Jurkat, Clone E6-1 (cell line): Measurements from ENCODE around the gene BLOC1S3.
A peak's percentile ranks its signal among the peaks of the same experiment; 100 is the strongest.

ENCODE experiments used
- DNase-seq: peaks from one replicate; pipeline ENCODE4 v3.0.0-alpha.2; 2011; ENCODE audit warnings: low read depth, low spot score
- H3K4me3 ChIP-seq: 2 replicates; pipeline ENCODE4 v1.5.1; 2011; ENCODE audit warnings: mild to moderate bottlenecking, low read length, control low read depth, moderate library complexity

The BLOC1S3 gene

DNA sequence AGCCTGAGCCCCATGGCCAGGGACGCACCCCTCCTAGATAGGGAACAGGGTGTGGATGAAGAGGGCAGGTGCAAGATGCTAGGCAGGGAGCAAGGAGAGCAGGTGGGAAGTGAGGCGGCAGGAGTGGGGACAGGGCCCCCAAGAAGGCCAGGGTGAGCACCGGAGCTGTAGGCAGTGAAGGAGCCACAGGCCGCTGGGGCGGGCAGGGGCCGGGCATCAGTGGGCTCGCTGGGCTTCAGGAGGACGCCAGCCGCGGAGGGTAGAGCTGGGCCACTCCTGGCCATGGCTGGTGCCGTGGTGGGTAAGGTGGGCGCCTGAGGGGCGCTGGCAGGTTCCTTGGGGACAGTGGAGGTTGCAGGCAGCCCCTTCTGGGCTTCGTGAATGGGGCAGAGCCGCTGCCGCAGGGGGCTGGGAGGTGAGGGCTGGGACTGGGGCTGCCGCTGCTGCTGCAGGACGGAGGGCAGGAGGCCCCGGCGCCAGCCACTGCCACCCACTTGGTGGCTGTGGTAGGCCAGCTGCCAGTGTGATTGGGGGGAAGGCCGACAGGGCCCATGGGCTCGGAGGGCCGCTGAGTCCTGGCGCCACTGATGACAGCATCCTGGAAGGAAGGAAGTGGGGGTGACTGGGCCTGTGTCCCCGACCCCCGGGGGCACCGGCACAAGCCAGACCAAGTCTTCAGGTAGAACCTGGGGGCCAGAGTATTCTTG, 19.9 kb upstream of the BLOC1S3 start:
- no peak for DNase-seq
- no peak overlapping the region for H3K4me3 ChIP-seq

DNA sequence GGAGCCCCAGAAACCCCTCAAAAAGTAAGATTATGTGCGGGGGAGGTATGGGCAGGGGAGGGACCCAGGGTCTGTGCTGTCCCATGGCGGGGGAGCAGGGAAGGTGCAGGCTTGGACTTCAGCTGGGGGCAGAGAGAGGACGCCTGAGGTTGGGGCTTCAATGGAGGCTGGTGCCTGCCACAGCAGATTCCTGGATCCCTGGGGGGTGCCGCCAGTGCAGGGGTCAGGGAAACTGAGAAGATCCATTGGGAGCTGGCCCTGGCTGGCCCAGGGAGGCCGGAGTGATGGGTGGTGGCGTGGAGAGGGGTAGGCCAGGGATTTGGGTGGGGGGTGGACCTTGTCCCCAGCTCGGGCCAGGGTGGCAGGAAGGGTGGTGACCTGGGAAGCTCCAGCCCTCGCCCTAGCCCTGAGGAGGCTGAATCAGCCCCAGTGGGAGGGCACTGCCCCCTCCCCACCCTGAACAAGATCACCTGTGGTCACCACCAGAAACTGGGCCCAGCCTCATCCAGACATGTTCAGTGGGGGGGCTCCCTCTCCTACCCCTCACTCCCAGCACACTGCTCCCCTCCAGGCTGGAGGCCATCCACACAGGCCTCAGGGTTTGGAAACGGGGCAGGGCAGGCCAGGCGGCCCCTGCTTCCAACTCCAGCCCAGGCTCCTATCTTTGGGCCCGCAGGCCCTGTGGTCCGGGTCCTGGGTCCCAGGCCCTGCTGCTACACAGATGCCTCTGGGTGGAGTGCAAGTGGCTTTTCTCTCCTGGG, 19.2 kb upstream of the BLOC1S3 start:
- no peak overlapping the region for H3K4me3 ChIP-seq
- no peak for DNase-seq

DNA sequence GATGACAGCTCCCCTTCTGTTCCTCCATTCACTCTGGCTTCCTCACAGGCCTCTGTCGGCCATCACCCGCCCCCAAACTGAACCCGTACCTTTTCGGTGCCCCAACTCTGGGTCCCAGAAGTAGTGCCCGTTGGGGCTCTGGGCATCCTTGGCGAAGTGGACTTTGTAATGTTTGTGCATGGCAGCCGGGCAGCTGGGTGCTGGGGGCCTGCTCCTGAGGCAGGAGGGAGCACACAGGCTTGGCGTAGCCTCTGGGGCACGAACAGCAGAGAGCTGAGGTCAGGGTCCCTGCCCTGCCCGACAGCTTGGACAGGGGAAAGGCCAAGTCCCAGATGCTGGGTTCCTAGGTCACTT, 18.6 kb upstream of the BLOC1S3 start:
- no peak for DNase-seq

DNA sequence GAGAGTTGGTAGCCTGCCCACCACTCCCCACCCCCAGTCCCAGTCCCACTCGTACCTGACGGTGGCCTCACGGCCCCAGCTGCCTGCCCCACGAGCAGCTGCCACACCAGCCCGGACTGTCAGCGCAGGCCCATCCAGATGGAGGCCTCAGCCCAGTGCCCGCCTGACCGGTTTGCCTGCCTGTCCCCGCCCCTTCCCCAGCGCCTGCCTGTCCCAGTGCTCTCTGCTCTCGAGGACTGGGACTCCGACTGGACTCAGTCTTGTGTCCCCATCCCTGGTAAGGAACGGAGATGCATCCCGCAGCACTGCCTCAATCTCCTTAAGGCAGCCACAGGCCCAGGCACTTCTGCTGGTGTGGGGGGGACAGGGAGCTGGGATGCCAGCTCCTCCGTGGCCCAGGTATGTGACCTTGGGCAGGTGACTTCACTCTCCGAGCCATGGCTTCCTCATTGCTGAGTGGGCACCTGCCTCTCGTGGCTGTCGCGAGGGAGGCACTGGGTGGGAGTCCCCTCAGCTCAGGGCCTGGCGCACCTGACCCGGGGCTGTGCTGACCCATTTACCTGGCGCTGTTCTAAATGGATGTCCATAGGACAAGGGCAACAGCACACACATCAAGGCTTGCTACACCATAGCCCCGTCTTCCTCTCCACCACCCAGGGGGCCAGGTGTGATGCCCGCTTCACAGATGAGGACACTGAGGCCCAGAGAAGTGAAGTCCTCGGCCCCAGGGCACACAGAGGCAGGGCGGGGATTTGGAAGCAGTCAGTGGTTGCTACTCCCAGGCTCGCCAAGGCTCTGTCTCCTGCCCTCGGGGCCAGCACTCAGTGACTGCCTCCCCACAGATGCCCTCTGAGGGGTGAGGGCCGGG, 17.5 kb upstream of the BLOC1S3 start, which contains the start of gene NKPD1:
Gene NKPD1, minus strand, starts transcription at position 113 of the 868 bp plus-strand sequence. CDS start 832 bp downstream, outside the sequence.
- no peak for DNase-seq
- no peak within 1 kb of the TSS for H3K4me3 ChIP-seq

More for the DNA sequence above, 18.6 kb upstream of the BLOC1S3 start:
- H3K4me3 ChIP-seq, result no peak overlapping the region

DNA sequence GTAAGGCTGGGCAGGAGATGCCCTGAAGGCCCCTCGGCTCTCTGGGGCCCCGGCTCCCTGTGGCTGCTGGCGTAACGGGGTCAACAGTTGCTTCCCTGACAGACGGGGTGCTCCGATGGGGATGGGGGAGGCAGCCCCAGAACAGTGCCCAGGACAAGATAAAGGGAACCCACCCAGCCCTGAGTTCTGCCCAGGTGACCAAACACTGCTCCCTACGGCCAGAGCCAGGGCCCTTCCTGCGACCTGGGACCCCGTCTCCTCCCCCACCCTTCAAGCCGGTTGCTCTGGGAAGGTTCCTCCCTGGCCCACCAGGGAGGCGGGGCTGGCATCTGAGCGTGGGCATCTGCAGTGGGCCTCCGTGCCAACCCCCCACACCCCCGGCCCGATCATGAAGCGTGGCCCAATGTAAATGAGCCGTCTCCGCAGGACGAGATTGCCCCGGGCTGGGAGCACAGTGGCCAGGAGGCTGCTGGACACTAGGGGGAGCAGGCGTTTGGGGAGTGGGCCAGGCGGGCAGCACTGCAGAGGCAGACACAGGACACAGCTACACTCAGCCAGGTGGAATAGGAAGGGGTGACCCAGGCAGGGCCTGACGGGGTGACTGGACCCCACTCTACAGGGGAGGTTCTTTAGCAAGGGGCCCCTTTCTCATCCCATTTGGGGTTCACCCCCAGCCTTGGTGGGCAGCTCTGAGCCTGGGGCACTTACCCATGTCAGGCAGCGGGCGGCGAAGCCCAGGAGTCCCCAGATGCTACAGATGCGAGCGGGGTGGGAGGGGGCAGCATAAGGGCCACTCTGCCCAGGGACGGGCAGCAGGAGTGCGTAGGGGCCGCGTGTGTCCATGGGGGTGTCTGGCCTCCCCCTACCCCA, 16.6 kb upstream of the BLOC1S3 start:
- no peak for DNase-seq
- no peak overlapping the region for H3K4me3 ChIP-seq

DNA sequence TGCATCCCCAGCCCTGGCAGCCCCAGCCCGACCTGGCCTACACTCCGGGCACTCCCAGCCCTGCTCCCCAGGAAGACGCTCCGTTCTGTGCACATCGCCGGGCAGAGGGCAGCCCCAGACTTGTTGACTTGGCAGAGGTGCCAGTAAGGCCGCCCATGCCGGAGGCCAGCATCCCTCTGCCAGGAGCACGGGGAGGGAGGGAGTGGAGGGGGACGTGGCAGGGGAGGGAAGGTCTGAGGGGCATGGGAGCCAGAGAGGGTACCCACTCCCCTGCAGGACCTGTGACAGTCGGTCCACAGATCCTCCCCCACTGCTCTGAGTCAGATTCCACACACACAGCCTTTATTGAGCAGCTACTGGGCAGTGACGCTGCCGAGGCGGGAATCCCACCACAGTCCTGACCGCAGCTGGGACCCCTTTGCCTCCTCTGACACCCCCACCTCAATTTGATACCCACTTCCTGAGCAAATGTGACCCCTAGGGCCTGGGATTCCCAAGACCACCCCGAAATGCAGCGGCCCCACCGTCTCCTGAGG, 15.9 kb upstream of the BLOC1S3 start:
- no peak for DNase-seq
- no peak overlapping the region for H3K4me3 ChIP-seq

DNA sequence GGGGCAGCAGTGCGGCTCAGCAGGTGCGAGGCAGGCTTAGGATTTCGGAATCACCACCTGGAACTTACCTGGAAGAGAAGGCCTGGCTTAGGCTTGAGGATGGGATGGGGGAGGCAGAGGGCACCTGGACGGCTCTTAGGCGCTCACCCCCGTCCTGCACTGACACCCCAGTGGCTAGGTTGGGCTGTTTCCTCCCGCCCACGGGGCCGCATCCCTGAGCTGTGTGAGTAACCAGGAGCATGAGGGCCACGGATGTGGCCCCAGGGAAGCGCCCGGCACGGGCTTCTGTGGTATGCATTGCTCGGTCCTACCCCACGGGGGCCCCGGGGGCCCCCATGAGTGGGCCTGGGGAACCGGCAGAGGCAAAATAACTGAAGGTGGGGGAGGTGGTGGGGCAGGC, 15.4 kb upstream of the BLOC1S3 start:
- no peak overlapping the region for H3K4me3 ChIP-seq
- no peak for DNase-seq

DNA sequence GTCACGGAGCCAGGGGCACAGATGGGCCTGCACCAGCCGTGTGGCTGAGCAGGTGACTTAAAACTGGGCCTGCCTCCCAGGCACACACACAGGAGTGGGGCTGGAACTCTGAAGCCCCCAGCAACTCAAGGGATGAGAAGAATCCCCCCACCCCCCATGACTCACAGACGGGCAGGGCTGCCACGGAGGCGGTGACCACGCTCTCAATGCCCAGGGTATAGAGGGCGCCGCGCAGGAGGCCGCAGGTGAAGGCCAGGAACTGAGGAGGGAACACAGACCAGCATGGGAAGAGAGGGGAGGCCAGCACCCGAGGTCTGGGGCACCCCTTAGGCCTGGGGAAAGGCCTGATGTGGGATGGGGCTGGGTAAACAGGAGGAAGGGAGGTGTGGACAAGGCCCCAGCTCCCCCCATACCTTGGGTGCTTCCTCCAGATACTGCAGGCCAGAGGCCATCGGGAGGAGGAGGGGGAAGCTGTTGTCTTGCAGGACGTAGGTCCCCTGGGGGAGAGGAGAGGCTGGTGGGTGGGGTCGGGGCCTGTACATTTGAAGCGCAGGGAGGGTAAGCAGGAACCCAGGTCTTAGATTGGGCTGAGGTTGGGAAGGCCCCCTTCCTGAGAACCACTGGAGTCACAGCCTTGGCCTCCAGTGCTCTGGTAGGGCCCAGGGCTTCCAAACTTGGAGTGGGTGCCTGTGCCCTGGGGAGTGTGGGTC, 14.7 kb upstream of the BLOC1S3 start:
- no peak for DNase-seq
- no peak overlapping the region for H3K4me3 ChIP-seq

DNA sequence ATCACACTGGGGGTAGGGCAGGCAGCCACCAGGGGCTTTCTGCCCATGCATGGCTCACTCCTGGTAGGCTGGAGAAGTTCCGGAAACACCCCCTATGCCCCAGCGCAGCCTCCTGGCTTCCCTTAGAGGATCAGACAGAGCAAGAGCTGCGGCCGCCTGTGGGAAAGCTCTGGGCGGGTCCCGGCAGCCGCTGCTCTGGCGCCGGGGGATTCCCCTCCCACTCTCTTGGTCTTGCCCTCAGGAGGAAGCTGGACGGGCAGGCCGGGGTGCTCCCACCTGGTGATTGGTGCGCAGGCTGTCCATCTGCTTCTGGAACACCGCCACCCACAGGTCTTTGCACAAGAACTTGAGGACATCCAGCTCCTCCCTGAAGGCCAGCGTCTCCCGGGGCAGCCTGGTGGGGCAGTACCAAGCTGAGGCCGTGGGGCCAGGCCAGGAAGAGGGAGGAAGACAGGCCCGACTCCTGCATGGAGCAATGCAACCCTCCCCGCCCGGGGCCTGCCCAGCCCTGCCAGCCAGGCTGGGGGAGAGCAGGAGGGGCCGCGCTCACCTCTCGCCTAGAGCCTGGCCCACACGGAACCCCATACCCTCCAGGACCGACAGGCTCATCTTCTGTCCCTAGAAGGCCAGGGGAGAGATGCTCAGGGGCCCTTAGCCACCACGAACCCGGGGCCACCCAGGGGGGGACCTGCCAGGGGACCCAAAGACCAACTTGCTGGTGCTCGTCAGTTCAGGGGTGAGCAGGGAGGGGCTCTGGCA, 13.8 kb upstream of the BLOC1S3 start:
- no peak for DNase-seq
- no peak overlapping the region for H3K4me3 ChIP-seq

DNA sequence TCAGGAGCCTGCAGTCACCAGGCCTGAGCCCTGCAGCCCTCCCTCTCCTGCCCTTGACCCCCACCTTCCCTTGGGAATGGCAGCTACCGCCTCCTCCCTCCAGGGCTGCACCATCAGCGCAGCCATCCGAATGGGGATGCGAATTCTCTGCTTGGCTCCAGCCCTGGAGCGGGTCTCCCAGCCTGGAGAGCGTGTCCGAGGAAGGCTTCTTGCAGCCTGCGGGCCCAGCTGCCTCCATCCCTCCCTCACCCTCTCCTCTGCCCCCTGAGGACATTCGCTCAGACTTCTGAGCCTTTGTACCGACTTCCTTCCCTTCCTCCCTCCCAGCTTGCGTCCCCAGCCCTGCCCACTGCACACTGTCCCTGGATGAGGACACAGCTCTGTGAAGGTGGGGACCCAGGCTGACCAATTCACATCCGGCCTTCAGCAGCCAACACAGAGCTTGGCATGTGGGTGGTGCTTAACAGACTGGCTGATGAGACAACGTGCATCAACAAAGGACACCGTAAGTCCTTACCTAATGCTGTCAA, 11.8 kb upstream of the BLOC1S3 start:
- no peak for DNase-seq

DNA sequence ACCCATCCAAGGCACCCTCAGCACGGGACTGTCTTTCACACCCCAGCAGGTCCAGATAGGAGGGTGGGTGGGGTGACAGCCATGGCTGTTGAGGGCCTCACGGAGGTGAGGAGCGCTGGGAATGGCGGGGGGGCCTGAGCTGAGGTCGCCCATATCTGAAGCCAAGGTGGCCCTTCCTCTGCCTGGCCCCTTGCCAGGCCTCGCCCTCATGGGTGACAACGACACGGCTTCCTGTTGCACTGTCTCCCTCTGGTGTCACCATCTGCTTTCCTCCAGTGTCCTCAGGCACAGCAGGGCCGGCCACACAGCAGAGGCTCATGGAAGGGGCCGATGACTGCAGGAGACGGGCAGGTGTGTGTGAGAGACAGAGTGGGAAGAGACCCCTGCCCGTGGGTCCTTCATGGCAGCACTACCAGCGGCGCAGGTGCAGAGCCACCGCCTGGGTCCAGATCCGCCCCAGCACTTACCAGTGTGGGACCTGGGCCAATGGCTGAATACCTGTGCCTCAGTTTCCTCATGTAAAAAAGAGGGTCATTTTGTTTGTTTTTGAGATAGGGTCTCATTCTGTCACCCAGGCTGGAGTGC, 9.7 kb upstream of the BLOC1S3 start:
- no peak for DNase-seq
- H3K4me3 ChIP-seq, result no peak overlapping the region

More for the DNA sequence above, 11.8 kb upstream of the BLOC1S3 start:
- H3K4me3 ChIP-seq, result no peak overlapping the region

DNA sequence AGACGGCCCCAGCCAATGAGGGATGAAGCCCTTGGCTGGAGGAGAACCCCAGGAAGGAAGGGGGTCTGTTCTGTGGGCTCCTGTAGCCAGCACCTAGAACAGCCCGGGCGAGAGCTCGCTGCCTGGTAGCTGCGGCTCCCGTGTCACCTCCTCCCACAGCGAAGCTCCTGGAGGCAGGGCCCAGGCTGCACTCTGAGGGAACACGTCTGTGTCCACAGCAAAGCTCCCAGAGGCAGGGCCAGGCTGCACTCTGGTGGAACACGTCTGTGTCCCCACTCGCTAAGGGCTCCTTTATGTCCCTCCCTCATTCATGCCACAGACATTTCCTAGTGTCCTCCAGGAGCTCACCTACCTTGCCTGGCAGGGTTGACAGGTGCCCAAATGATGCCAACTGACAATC, 9.0 kb upstream of the BLOC1S3 start:
- no peak for DNase-seq
- H3K4me3 ChIP-seq, result no peak overlapping the region

DNA sequence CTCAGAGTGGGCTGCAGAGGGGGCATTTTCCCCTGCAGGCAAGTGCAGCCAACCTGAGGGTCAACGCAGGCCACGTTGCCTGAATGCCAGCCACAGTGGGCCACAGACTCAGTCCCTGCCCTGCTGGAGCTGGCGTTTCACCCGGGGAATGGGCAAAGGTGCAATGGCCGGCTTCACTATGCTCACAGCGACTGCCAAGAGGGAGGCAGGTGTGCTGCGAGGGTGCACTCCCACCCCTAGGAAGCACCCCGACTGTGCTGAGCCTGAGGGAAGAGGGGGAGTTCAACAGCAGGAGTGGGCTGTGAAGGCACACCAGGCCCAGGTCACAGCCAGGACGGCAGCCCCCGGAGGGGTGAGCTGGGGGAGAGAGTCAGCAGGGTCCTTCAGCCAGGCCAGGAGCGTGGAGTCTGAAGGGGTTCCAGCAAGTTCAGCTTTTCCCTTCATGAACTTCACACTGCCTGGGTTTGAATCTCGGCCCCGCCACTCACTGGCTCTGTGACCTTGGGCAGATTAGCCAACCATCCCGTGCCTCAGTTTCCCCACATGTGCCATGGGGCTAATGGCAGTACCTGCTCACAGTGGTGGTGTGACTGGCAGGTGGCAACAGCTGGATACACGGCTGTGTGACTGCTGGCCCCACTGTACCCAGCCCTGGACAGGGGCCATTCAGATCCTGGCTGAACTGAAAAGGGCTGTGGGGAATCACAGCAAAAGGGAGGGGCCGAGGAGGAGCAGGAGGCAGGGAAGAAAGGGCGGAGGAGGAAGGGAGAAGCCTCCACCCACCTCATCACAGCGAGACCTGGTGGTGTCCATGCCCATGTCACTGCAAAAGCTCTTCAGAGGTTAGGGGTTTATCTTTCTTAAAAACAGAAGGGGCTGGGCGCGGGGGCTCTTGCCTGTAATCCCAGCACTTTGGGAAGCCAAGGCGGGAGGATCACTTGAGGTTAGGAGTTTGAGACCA, 8.2 kb upstream of the BLOC1S3 start:
- DNase-seq, result no peak
- H3K4me3 ChIP-seq, result no peak overlapping the region

DNA sequence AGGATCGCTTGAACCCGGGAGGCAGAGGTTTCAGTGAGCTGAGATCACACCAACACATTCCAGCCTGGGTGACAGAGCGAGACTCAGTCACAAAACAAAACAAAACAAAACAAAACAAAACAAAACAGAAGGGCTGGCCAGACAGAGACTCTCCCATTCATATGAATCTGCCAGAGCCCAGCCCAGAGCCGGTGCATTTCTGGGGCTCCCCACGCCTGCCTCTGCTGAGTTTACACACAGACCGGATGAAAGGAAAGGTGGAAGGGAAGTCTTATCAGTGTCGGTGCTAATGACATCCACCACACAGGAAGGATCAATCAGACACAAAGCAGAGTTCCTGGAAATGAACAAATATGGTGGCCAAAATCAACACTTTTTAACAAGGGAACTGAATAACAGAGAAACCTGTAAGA, 7.4 kb upstream of the BLOC1S3 start:
- no peak overlapping the region for H3K4me3 ChIP-seq
- DNase-seq, result peak; percentile 37

DNA sequence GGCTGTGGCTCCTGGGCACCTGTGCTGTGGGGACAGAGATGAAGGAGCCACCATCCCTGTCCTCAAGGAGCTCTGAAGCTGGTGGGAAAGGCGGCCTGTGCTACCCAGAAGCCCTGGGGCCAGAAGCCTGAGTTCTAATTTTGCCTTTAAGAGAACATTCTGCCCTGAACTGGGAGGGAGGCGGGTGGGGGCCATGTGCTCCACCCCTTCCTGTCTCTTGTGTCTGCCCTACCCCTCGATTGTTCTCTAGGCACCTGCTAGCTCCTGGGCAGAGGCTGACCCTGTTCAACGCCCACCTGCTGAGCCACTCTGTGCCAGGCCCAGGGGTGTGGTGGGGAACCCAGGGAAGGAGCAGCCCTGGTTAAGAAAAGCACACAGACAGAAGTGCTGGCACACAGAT, 6.4 kb upstream of the BLOC1S3 start:
- peak overlapping the region; percentile 13; the same call in 1 of the 2 replicates for H3K4me3 ChIP-seq
- DNase-seq, result peak; percentile 32
